Caki2 (cell line): ENCODE results near the gene ITGB6. TPM values are rescaled to one million over a fixed set of nuclear protein-coding genes. Genes with fewer than 3 reads are reported as not detected.

Source experiments
- total RNA-seq: library from RNA; depleted of rRNA; stranded (reverse); fragments of >200 nt; shearing (Covaris generic); gene quantifications from 2 replicates; pipeline ENCODE4 v1.2.3, GENCODE V29; 2014; ENCODE audit warnings: low replicate concordance; rRNA removed

ITGB6 gene
- total RNA-seq, 1 experiment from 2014 or later = 41.1 TPM

Other genes with a start within 250 kb of the ITGB6 start
- 0.37 and 1.1 TPM in 2 replicates for gene PLA2R1, start 137.7 kb downstream of the ITGB6 start, total RNA-seq